Kidney capillary endothelial cell (primary cell): Measurements from ENCODE around the gene SEZ6.

Source experiments
- DNase-seq: peaks from one replicate; pipeline ENCODE4 v3.0.0-alpha.2; 2018; ENCODE audit warnings: low spot score

Gene SEZ6

DNA sequence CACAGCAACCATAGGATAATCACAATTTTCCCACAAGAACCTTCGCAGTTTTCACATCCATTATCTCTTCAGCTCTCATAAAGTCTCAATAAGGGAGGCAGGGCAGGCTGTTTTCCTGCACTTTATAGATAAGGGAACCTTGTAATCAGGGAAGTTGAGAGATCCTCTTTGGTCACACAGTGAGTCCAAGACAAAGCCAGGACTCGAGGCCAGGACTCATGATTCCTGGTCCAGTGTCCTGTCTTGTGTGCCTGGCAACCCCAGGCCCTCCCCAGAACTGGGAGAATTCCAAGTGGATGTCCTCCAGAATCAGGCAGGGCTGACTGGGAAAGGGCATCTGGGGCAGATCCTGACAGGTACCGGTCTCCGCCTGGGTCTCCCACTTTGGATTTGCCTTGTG lies 31.4 kb downstream of the SEZ6 start:
- no peak for DNase-seq

DNA sequence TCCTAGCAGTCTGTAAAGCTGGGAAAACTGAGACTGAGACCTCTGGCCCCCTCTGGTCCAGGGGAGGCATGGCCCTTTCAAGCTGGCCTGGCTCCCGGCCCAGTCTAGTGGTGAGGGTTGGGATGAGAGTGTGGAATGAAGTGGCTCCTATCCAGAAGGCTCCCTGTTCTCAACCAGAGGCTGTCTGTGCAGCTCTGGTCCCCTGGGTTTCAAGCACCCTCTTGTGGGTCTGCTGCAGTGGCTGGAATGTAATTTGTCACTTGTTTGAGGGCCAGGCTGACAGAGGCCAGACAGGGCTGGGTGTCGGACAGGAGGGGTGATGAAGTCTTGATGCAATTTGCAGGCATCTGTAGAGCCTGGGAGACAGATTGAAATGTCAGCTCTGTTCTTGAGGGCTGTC lies 32.4 kb downstream of the SEZ6 start:
- no peak for DNase-seq

DNA sequence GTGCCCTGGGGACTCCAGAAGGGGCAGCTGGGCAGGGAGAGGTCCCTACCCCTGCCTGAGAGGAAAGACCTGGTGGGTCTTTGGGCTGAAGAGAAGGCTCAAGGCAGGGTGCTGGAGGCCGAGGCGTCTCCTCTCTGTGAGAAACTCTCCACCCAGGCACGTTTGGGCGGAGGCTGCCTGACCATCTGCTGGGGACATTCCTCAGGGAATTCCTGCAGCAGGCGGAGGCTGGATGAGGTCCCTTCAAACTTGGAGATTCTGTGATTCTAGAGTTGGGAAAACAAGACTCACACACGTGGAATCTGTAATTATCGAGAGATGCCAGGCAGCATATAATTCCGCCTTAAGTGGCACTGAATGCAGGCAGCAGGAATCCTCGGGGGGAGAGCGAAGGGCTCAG lies 33.4 kb downstream of the SEZ6 start:
- no peak for DNase-seq

DNA sequence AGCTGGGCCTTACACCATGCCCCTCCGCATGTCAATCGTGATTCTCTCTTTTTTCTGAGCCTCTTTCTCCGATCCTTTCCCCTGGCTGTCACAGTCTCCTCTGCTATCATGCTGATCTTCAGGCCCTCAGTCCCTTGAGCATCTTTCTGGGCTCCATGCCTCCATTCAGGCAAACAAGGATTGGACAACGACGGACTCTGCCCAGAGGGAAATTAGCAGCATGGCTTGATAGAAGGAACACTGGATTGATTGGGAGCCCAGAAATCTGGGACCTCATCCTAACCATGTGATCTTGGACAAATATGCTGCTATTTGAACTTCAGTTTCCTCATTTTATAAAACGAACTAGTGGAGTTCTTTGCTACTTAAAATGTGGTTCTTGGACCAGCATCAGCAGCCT lies 35.0 kb downstream of the SEZ6 start:
- no peak for DNase-seq

DNA sequence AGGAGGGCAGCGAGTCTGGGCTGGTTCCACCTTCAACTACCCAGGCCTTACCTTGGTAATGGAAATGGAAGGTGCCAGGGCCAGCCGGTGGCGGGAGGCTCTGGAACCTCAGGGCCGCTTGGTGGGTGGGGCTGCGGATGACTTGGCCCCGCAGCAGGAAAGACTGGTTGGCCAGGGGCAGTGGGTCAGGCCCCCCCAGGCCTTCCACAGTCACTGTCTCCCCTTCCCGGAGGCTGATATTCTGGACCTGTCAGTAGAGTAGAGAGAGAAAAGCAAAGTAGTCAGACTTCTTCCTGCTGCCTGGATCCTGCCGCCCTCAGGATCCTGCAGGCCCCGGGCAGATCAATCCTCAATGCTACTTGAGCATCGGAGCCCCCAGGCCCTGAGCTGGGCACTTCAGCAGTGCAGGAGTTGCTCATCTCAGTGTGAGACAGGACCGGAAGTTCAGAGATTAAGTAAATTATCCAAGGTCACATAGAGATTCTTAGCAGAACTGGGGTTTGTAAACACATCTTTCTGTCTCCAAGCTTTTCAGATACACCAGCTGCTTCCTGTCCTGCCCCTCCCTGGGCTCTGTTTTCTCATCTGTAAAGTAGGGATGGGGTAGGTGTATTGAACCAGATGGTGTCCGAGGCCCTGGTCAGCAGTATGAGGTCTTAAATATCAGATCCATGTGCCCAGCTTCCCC lies 36.0 kb downstream of the SEZ6 start:
- DNase-seq: no peak

DNA sequence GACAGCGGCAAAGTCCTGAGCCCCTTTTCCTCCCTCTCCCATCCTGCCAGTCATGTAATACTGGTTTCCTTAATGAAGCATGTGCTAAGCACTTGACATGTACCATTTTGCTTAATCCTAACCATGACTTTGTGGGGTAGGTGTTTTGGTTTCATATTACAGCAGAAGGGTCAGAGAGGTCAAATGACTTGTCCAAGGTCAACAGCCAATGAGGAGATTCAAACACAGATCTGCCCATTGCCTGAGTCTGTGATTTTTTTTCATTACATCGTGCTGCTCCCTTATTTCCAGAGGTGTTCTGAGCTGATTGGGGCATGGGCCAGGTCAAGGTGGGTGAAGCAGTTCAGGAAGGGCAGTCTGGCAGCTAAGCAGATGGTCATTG lies 36.9 kb downstream of the SEZ6 start:
- DNase-seq: no peak

DNA sequence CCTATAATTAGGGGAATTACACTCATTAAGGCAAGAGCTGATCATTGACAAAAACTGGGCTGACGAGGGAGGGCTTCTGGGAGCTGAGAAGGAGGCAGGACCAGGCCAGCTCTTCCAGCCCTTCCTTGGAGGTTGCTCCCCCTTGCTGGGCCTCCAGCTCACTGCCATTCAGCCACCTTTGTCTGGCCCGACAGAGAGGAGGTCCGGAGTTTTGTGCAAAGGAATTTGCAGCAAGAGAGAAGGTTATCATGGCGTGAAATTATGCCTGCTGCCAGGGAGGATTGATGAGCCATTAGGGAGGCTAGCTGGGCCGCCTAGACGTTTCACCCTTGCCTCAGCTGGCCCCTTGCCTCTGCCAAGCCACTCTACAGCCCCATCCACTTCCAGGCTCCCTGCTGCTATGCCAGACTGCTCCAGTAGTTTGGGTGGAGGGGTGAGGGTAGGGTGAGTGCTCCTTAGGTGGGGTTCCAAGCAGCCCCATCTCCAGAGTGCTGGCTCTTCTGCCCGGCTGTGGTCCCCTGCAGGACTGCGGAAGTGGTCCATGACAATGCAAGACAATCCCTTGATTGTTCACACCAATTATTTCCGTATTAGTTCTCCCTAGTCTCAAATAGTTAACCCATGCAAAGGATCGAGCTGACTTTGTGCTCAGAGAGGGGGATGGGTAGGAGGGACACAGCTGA lies 37.5 kb downstream of the SEZ6 start:
- no peak for DNase-seq

DNA sequence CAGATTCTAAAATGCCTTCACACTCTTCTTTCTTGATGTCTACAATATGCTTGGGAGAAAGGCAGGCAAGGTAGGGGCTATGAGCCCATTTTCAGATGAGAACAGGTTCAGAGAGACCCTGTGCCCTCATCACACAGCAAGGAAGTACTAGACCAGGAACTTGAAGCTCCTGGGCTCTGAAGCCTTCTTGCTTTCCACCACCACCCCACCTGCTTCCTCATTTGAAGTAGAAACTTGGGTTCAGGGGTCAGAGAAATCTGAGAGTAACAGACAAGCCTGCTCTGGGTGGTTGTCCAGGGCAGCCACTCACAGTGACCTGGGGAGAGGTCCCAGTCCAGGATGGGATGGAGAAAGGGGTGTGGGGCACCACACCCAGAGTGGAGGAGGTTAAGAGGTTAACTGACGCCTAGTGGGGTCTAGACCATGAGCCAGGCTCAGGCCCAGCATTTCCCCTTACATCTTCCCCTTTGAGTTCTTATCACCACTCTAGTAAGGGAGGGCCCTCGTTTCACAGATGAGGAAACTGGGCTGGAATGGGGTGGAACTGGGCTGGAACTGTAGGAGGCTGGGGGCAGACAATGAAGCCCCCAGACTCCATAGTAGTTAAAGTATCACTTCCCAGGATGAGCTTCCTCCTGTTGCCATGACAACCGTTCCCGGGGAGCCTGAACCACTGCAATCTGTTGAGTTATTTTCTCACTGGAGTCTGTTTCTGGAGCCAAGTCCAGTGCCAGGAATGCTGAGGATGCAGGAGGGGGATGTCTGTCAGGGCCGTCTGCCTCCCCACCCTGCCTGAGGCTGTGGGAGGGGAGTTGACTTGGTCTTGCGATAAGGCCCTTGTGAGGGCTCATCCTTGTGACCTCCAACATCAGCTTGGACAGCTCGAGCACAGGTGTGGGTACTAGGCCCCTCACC lies 38.4 kb downstream of the SEZ6 start:
- DNase-seq: no peak

DNA sequence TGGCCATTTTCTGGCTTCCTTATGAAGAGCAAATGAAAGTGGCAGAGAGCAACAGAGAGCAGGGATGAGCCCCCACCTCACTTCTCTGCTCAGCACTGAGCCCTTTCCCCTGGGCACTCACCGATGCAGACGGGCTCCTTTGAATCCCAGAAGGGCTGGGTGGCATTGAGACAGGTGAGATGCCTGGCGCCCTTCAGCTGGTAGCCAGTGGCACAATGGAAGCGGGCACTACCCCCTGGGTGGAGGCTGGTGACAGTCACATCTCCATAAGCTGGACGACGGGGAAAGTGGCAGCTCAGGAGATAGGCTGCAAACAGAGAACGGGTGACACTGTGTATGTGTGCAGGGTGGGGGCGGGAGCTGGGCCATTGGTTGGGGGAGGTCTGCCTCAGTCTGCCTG lies 42.0 kb downstream of the SEZ6 start:
- DNase-seq: no peak

DNA sequence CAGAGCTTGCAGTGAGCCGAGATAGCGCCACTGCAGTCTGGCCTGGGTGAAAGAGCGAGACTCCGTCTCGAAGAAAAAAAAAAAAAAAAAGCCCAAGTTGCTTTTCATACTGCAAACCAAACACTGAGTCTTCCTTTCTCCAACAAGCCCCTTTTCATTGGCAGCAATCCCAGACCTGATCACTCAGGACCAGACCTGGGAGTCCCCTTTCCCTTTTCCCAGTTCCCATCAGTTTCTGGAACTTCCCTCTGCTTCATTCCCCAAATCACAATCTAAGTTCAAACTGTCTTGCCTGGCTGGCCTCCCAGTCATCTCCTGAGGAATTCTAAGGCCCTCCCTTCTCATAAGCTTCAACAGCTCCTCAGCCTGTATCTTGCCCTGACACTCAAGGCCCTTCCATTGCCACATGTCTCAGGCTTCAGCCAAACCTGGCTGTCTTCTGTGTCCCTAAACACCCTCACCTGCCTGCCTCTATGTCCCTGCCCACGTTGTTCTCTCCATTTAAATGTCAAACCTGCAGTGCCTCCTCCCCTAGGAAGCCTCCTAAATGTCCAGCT lies 42.7 kb downstream of the SEZ6 start:
- DNase-seq: no peak

DNA sequence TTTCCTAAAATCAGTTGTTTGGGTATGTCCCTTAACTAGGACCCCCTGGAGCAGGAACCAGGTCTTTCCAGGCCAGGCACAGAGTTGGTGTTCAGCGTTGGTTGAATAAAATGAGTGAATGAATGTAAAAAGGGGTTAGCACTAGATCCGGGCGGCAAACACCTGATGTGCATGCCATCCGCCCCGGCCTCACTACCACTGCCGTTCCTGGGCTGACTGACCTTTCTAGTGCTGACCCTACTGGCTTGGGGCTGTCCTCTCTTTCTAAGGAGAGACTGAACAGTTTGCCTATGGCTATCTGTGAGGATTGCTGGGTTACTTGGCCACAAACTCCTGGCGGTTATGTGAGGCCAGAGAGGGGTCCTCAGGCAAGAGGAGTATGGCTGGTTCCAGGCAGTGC lies 44.4 kb downstream of the SEZ6 start:
- no peak for DNase-seq

DNA sequence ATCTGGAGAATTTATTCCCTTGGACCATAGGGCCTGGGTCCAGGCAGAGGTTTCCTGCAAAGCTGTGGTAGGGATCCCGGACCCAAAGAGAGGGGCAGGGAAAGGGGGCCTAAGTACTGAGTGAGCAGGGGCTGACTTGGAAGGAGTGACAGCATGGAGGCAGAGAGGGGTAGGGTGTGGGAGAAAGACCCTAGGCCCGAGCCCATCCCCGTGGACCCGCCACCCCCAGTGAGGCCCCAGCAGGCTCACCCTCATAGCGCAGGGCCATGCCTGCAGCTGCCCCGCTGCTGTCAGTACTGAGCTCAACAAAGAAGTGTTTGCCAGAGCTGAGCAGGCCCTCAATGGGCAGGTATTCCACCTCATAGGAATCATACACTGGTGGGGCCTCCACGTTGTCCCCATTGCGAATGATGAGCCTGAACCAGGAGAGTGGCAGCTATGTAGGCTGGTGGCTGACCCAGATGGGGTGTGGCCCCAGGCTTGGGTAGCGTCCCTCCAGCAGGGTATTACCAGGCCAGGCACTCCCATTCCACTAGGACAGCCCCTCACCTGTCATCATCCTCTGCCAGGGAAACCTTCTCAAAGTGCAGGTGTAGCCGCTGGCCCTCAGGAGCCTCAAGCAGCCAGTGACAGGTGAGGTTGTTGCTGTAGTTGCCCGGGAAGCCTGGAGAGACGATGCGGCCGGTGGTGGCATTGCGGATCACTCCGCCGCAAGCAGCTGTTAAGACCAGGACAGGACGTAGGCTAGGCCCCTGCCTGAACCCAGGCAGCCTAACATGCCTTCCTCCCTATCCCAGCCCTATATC lies 45.4 kb downstream of the SEZ6 start:
- DNase-seq: no peak

DNA sequence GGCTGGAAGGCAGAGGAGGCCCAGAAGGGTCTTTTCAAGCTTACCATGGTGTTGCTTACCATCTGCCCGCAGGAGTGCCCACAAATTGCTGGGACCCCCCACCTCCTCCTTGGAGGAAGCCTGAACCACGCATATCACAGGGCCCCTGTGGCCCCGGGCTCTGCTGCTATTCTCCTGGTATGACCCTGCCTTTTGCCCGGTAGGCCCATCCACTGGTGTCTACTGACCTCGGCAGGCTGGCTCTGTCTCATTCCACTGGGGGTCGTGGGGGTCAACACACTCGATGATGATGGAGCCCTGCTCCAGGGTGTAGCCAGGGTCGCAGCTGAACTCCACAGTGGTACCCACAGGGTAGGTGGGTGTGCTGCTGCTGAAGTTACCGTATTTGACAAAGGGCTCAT lies 46.4 kb downstream of the SEZ6 start:
- no peak for DNase-seq

DNA sequence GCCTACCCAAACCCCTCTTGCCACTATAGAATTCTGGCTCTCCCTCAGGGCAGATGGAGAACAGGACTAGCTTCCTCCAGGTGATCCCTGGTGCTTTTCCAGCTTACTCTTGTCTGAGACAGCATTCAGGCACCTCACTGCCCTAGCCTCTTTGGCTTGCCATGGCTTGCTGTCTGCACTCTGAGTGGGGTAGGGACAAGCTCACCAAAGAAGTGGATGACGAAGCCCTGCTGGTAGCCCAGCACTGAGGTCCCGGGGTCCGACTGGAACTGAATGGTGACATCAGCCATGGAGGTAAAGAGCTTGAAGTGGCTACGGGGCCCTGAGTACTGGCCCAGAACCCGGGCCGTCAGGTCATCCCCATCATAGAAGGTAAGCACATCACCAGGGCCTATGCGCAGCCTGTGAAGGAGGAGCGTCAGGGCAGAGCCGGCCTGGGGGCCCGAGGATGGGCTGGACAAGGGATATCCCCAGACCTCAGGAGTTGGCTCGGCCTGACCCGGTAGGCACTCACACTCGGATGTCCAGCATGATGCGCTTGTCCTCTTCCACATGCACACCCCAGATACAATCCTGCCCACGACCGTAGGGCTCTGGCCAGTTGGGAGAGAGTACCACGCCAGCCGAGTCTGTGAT lies 46.9 kb downstream of the SEZ6 start:
- no peak for DNase-seq

DNA sequence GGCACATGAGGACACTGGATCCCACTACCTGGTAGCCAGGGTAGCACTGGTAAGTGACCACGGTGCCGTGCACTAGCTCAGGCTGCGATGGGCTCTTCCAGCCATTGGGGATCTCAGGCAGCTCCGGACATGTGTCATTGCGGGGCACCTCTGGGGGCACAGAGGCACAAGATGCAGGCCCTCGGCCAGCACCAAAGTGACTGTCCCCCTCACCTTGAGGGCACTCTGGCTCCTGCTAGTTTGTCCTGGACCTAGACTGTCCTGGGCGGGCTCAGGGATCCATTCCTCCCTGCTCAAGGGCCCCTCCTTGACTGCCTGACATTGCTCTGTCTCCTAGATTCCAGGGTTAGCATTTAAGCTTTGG lies 47.9 kb downstream of the SEZ6 start:
- DNase-seq: no peak

DNA sequence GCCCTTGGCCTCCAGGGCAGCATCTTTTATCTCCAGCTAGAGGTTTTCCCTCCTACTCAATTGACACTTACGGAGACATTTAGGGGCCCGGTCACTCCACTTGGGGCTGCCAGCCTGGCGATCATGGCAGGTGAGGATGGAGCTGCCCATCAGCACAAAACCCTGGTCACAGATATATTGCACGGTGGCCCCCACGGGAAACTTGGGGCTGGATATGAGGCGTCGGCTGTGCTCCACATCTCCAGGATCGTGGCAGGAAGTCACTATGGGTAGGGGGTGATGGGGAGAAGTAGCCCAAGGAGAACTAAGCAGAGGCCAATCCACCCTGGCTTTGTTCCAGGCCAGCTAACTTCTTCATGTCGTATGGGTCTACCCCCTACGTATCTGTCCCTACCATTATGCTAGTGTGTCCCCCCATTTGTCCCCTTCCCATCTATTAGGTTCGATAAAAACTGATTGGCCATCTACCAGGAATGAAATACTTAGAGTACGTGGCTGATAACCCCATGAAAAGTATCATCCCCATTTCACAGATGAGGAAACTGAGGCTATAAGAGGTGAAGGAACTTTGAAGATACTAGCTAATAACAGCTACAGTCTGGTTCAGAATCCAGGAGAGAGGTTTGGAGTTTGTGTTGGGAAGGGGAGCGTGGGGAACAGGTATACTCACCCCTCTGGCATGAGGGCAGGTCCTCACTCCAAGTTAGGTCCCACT lies 48.4 kb downstream of the SEZ6 start:
- no peak for DNase-seq

DNA sequence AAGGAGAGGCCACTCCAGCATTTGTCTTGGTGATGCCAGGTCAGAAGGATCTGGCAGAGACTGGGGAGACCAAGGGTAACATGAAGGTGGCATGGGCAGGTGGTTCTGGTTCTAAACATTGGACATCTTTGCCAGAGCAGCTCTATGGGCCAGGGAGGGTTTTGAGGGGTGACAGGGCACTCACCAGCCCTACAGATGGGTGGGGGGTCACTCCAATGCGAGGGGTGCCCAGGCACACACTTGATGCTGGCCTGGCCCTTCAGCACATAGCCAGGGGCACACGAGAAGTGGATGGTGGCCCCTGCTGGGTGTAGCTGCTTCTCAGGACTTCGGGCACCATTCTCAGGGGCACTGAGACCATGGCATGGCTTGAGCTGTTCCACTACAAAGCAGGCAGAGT lies 49.0 kb downstream of the SEZ6 start:
- DNase-seq: no peak

DNA sequence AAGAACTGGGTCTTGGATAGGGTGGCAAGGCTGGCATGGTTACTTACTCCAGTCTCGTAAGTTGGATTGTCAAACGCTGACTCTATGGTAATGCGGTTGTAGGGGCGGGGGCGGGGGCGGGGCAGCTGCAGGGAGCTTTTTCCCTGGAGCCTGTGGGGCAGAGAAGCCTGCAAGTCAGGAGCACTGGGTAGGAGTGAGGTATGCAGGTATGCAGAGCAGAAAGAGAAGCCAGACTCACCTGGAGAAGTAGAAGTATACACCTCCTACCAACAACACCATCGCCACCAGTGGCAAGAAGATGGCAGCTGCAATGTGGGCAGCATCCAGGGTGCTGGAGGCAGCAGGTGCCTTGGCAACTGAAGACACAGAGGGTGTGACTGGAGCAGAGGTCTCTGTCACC lies 49.7 kb downstream of the SEZ6 start:
- DNase-seq: no peak

DNA sequence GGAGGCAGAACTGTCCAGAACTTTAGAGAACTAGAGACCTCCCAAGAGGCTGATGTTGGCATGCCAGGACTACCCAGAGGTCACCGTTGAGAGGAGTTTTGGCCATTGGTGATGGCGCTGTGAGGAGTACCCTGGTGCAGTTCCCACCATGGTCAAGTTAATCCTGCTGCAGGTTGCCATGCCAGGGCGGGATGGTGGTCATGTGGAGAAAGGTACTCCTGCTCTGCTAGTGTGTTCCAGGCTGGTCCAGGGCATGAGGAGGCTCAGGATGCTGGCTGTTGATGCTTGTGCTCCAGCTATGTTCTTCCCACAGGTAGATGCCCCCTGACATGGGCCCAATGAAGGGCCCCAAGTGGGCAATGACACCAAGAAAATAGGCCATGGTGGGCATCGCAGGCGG lies 50.4 kb downstream of the SEZ6 start:
- DNase-seq: no peak

DNA sequence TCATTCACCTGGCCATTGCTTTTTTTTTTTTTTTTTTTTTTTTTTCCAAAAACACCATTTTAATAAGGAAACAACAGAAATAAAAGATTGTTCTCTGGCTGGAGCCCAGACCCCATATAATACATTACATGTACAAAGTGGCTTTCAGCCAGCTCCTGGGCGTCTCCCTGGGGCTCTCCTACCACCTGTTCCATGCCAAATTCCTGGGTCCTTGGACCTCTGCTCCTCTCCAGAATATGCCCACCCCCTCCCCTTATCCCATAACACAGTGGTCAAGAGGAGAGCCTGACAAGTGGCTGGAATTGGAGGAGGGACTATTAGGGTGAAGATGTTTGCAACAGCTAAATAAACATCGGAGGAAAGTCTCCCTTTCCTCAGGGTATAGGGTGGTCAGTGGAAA lies 50.9 kb downstream of the SEZ6 start:
- DNase-seq: no peak
